ENCODE measurements around the gene NAA35.
A peak's percentile ranks its signal among the peaks of the same experiment; 100 is the strongest.
"Not testable (repeated sequence)": the region's sequence is repeated elsewhere in the genome, so short reads cannot be mapped to it uniquely, and the experiment has no call there.

NAA35 gene

DNA sequence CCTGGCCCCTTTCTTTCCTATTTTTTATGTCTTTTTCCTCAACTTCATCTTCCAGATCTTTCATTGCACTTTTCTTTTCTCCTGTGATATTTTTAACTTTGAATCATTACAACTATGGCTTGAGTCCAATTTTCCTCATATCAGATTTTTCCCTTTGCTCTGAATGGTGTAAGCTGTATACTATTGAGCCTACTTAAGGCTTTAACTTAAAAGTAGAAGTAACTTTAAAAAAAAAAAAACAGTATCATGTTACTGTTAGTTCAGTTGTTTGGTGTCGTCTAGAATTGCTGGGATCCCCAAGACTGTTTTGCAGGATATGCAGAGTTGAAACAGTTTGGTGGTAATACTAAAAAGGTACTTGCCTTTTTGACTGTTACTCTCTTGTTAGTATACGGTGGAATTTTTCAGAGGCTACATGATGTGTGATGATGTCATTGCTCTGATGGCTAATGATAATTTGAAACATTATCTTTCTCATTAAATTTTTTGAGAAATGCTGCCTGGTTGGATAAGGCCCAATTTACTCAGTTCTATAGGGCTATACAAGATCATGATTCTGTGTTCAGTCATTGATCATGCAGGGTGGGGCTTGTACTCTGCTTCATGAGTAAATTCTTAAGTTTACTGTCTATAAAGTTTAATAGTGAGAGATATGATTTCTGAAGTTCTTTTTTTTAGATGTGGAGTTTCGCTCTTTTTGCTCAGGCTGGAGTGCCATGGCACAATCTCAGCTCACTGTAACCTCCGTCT lies 8.8 kb downstream of the NAA35 start:
- no peak for DNase-seq

DNA sequence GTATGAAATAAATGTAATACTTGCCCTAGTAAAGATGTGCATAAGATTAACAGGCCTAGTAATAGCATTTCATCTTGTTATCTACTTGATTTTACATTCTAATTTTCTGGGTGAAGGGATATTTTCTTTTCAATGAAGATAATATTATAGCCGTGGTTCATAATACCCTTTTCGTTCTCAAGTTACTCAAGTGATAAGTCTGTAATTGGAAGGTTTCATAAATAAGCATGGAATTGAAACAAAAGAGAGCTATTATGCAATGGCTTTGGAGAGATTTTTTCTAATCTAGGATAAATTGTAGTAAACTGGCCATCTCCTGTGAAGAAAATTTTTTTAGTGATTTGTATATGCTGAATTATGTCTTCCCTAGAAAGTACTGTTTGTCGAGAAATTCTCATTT lies 19.0 kb downstream of the NAA35 start:
- DNase-seq, result no peak

- DNase-seq, result peak; percentile 15
These were observed 19.7 kb downstream of the NAA35 start for GRCh38 chr9:85960688-85961093.

DNA sequence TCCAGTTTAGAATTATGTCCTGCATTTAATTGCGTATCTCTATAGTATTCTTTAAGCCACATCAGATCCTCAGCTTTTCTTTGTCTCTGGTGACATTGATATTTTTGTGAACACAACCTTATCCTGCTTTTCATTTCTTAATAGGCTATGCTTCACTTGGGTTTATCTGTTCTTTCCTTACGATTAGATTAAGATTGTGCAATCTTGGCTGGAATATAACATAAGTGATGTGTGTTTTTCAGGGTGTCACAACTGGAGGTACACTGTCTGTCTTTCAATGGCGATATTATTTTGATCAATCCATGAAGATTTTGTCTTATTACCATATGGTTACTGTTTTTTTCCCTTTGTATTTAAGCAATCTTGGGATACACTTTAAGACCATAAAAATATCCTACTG lies 23.6 kb downstream of the NAA35 start:
- DNase-seq, result no peak

GRCh38 chr9:85964949-85965348 lies 24.0 kb downstream of the NAA35 start:
- no peak for DNase-seq

DNA sequence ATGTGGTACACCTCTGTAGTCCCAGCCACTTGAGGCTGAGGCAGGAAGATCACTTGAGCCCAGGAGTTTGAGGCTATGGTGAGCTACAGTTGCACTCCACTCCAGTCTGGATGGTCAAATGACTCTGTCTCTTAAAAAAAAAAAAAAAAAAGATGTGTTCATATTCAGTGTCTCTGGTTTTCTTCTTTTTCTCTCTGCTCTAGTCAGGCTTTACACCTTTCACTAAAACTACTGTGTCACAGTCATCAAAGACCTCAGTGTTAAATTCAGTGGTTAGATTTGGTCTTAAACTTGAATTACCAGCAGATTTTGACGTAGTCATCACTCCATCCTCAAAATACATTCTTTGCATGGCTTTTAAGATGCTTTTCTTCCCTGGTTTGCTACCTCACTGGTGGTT lies 28.8 kb downstream of the NAA35 start:
- no peak for DNase-seq

DNA sequence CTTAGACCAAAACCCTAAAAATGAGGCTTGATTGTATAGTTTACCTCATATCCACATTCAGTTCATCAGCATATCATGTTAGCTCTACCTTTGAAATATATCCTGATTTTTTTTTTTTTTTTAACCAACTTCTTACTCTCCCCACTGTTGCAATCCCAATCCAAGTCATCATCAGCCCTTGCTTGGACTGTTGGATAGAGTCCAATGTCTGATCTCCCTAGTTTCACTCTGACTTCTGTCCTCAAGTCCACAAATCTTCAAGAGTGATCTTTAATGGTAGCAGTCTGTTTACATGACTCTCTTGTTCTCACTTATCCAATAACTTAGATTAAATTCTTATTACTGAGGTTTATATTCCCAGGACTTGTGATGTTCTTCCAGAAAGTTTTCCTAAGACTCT lies 30.8 kb downstream of the NAA35 start:
- no peak for DNase-seq

GRCh38 chr9:85973238-85973637 lies 32.3 kb downstream of the NAA35 start:
- DNase-seq, result no peak

GRCh38 chr9:85974055-85974547 lies 33.2 kb downstream of the NAA35 start:
- not testable (repeated sequence) for DNase-seq

GRCh38 chr9:85978496-85978895 lies 37.5 kb downstream of the NAA35 start:
- DNase-seq, result peak; percentile 44

DNA sequence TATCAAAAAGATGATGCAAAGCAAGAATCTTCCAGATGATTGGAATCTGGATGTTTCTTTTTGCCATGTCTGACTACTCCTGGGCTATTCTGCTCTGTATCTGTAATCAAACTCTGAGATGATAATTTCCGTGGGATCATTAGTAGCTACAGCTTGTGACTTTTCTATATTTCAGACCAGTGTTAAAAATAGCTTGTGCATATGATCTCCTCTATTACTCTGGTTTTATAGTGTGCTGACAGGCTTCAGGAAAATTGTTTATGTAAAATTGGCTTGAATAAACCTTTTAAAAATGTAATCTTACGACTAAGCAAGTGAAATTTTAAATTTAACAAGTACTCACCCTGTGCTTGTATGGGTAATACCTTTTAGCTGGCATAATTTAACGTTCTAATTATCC lies 40.4 kb downstream of the NAA35 start:
- no peak for DNase-seq

GRCh38 chr9:85984457-85984856 lies 43.5 kb downstream of the NAA35 start:
- DNase-seq, result no peak

DNA sequence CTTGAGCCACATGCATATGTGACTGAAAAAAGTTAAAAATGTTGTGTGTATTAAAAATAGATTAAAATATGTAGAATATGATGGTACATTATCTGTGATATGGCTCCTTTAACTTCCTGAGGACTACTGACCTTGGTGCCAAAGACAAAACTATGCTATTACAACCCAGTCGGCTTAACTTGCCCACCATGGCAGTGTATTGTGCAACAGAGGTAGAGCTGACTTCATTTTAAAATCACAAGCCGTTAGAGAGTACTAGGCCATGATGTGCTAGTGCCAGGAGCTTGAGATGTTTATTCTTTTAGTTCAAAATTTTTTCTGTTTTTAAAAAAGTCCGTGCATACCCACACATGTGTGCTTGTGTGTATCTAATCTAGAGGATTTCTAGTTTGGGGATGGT lies 46.3 kb downstream of the NAA35 start:
- no peak for DNase-seq

GRCh38 chr9:85994191-85994590 lies 53.2 kb downstream of the NAA35 start:
- no peak for DNase-seq

- DNase-seq, result no peak
These were observed 54.2 kb downstream of the NAA35 start for GRCh38 chr9:85995097-85995496.

- no peak for DNase-seq
These were observed 54.7 kb downstream of the NAA35 start for GRCh38 chr9:85995599-85995998.

DNA sequence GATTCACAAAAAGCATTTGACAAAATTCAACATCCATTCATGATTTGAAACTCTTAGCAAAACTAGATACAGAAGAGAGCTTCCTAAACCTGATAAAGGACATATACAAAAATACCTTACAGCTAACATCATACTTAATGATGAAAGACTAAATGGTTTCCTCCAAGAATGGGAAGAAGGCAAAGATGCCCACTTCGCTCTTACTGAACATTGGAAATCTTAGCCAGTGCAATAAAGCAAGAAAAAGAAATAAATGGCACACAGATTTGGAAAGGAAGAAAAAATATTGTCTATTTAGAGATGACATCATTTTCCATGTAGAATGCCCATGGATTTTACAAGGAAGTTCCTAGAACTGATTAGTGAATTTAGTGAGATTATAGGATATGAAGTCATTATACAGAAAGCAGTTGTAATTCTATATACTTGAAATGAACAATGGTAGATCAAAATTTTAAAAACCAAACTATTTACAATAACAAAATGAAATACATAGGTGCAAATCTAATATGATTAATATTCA lies 64.4 kb downstream of the NAA35 start:
- DNase-seq, result no peak

GRCh38 chr9:86009133-86009532 lies 68.2 kb downstream of the NAA35 start:
- no peak for DNase-seq

DNA sequence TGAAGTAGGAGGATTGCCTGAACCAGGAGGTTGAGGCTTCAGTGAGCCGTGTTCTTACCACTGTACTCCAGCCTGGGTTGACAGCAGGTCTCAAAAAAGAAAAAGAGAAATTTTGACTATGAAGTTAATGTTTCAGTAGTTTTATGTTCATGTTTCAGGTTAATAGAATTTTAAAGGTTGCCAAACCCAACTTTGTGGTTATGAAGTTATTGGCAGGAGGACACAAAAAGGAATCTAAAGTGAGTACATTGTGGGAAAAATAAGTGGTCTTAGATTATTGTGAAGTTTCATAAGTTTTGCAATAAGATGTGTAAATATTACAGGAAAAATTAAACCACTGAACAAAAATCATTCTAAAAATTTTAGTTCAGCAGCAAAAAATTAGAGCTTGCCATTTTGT lies 79.8 kb downstream of the NAA35 start:
- no peak for DNase-seq

DNA sequence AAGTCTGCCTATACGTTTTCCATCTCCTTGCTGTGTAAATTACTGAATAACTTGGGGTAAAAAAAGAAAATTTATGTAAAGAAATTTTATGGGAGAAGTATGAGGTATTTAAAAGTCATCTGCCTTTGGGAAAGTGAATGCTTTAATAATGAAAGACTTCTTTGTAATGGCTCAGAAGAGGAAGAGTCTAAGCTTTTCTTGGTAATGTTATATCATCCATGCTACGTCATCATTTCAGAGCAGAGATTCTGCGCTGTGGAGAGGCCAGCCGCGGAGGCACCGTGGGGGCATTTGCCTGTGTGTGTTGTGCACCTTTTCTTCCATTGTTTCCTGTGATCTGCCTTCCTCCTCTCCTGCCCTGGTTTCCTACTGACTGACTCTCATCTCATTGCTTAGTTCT lies 80.2 kb downstream of the NAA35 start:
- DNase-seq, result no peak

DNA sequence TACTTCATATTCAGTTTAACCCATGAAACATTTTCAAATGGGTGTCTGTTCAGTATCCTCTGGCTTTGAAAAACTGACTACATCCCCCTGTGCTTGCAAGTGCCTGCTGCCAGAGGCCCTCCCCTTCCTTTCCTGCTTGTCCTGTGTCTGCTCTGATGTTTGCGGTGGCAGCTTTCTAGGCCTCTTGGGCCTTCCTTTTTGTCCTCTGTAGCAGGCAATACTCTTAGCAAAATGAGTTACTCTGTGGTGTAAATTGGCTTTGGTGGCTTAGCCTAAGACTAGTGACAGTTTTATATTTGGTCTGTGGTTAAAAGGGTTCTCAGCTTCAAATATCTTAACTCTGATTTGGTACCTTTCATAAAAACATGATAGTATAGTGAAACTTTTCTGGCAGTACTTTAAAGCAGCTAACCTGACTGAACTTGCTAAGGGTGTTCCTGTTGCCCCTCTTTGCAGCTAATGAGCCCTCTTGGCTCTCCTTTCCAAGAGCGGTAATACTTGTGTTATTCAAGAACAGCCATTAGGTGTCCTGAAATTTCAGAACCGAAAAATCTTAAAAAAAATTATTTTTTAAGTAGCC lies 81.8 kb downstream of the NAA35 start:
- no peak for DNase-seq

DNA sequence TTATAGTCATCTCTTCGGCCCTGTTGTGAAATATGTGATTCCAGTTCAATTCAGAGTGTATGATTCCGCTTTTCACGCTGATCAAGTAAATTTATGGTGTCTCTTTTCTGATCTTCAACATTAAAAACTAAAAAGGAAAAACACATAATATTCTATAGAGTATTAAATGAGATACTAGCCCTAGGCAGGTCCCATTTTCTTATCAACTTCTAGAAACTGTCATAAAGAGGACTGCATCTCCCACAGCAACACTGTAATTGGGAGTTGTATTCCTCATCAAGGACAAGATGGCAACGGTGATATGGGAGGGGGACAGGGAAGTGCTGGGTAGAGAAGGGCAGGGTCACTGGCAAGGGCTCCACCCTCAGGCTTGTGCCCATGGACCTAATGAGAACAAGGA lies 86.8 kb downstream of the NAA35 start:
- no peak for DNase-seq

- DNase-seq, result peak; percentile 75
These were observed 94.2 kb downstream of the NAA35 start for GRCh38 chr9:86034863-86035734.

Data from NCI-H2171 (cell line).